Uterus (tissue), 4 donors: ENCODE measurements around the gene STARD10. TPM values are rescaled to one million over a fixed set of nuclear protein-coding genes. Genes with fewer than 3 reads are reported as not detected.
A peak's percentile ranks its signal among the peaks of the same experiment; 100 is the strongest.

ENCODE experiments used
- DNase-seq, 2 donors: peaks; one replicate each; pipeline ENCODE4 v3.0.0-alpha.2; 2019 to 2020
- H3K27ac ChIP-seq, 2 donors: fragments of 200-600 bp; sonication (generic); 1 replicate in 1 of 2; 2 replicates in 1 of 2; pipeline ENCODE4 v1.5.1; 2016 to 2018
- H3K27me3 ChIP-seq, 2 donors: fragments of 200-600 bp; sonication (generic); one replicate each; pipeline ENCODE4 v1.5.1; 2018 to 2019; ENCODE audit warnings: control low read depth in 1 of 2
- H3K36me3 ChIP-seq, 2 donors: fragments of 200-600 bp; sonication (generic); one replicate each; pipeline ENCODE4 v1.5.1; 2019; ENCODE audit warnings: control low read depth in 1 of 2
- H3K4me1 ChIP-seq, 2 donors: fragments of 200-600 bp; sonication (generic); one replicate each; pipeline ENCODE4 v1.5.1; 2018 to 2019; ENCODE audit warnings: control low read depth in 1 of 2
- H3K4me3 ChIP-seq, 2 donors: fragments of 200-600 bp; sonication (generic); 1 replicate in 1 of 2; 2 replicates in 1 of 2; pipeline ENCODE4 v1.5.1; 2018 to 2019; ENCODE audit warnings: mild to moderate bottlenecking in 1 of 2
- H3K9me3 ChIP-seq, 2 donors: fragments of 200-600 bp; sonication (generic); one replicate each; pipeline ENCODE4 v1.5.1; 2019; ENCODE audit warnings: control low read depth in 1 of 2
- POLR2A ChIP-seq, 2 donors: fragments of 450-650 bp; IDR thresholded peaks; one replicate each; pipeline ENCODE4 v1.6.1; 2016; ENCODE audit warnings: antibody characterized with exemption in 2 of 2, mild to moderate bottlenecking in 1 of 2, moderate library complexity in 1 of 2
- intact Hi-C: fragments of 100-400 bp; cut with DNase I; formaldehyde crosslinking; loops from one replicate; pipeline ENCODE4 v1.15.1; 2023; ENCODE audit warnings: low total_unique reads
- total RNA-seq, 4 donors: library from RNA; depleted of rRNA in 3 of 4; stranded (reverse); fragments of >200 nt in 3 of 4; gene quantifications; one replicate each; pipeline versions ENCODE4 v1.1.0 to v1.2.4, GENCODE V29; 2014 to 2023
- TF ChIP-seq, protein P1 (sequence below), 4 experiments: fragments of 200-600 bp in 2 of 4; fragments of 450-650 bp in 2 of 4; sonication (generic) in 2 of 4; IDR thresholded peaks; one replicate each; pipeline ENCODE4 v1.5.1; 2016 to 2019; ENCODE audit warnings: antibody characterized with exemption in 4 of 4, mild to moderate bottlenecking in 2 of 4, moderate library complexity in 1 of 4
- donor health status: DM: yes; HTN: yes; CAD: no.

The STARD10 gene
- total RNA-seq, 4 donors from 2014 or later: 19.1 to 85.3 (median 53.0) TPM

DNA sequence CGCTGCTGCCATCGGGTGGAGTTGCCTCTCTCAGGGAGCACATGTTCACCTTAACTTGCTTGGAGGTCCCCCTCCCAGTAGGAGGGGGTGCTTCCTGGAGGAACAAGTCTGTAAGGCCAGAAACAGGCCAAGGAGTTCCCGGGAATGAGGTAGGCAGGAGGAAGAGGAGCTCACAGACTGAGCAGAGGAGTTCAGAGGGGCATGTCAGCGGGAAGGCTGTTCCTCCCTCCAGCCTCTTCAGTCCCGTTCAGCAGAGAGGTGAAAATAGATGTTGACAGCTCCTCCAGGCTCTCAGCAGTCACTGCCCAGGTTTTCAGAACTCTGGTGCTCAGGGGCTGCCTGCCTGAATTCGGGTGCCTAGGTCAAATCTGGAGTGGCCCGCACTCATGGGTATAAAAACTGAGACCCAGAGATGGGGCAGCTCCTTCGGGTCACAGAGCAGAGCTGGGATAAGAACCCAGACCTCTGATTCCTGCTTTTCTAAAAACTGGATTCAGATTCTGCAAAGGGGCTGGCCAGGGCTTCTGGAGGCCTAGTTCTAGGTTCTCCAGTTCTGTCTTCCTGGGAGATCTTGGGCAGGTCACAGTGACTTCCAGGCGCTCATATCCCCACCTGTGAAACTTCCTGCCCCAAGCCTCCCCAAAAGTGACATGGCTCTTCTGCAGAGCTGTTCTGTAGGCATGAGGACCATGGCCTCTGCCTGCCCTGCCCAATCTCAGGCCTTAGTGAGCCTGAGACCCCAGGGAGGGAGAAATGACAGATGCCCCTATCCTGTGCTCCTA, 38.6 kb upstream of the STARD10 start:
- intact Hi-C loops: loop anchor here (5.0 kb wide), 1 partner anchor 345 kb away; no protein-coding TSS in a partner anchor

DNA sequence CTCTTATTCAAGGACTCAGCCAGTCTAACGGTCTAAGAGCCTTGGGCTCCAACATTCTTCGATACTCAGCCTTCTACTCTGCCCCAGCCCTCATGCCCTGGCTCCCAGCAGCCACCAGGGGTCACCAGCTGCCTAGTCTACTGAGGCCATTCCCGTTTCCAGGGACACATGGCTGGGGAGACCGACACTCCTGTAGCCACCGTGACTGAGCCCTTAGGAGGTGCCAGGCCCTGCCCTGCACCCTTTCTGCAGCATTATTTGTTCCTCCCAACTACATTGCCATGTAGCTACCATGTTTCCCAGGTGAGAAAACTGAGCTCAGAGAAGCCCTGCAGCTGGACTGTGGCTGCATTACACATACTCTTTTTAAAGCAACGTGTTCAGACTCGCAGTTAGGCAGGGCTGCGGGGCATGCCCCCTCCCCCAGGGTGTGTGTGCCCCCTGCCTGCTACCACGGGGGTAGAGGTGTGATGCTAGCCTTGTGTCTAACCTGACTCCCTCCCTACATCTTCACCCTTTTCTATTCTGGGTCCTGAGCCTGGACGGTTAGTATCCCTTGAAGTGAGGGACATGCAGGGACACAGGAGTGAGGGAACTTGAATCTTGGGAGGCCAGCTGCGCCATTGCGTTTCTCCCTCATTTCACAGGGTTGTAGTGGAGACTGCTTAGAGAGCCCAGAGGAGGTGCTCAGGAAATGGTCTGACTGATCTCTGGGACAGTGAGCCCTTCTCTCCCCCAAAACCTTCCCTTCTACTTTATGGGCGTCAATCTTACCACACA, 37.9 kb upstream of the STARD10 start:
- H3K4me1 ChIP-seq: peaks cover 0 to 11% of the 10 kb centered on the region in 2 donors
- H3K36me3 ChIP-seq: no peaks in the 10 kb centered on the region
- no peak overlapping the region for H3K4me3 ChIP-seq
- intact Hi-C loops: loop anchor here (5.0 kb wide), 1 partner anchor 346 kb away; no protein-coding TSS in a partner anchor
- H3K27me3 ChIP-seq: no peaks in the 10 kb centered on the region
- H3K9me3 ChIP-seq: no peaks in the 10 kb centered on the region
- peak overlapping the region; percentile 76 for H3K27ac ChIP-seq
- peak; percentile 85 to 86 for DNase-seq
- TF ChIP-seq, protein P1, sequence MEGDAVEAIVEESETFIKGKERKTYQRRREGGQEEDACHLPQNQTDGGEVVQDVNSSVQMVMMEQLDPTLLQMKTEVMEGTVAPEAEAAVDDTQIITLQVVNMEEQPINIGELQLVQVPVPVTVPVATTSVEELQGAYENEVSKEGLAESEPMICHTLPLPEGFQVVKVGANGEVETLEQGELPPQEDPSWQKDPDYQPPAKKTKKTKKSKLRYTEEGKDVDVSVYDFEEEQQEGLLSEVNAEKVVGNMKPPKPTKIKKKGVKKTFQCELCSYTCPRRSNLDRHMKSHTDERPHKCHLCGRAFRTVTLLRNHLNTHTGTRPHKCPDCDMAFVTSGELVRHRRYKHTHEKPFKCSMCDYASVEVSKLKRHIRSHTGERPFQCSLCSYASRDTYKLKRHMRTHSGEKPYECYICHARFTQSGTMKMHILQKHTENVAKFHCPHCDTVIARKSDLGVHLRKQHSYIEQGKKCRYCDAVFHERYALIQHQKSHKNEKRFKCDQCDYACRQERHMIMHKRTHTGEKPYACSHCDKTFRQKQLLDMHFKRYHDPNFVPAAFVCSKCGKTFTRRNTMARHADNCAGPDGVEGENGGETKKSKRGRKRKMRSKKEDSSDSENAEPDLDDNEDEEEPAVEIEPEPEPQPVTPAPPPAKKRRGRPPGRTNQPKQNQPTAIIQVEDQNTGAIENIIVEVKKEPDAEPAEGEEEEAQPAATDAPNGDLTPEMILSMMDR (IDR thresholded peaks at IDR 0.05): peak; percentile 93 to 98 (median 96)
- TF ChIP-seq POLR2A (IDR thresholded peaks at IDR 0.05): peak in 1 of 2 donors; percentile 20

More for the DNA sequence above, 38.6 kb upstream of the STARD10 start:
- no peaks in the 10 kb centered on the region for H3K27me3 ChIP-seq
- peaks cover 0 to 11% of the 10 kb centered on the region in 2 donors for H3K4me1 ChIP-seq
- no peaks in the 10 kb centered on the region for H3K36me3 ChIP-seq
- peak in 1 of 2 donors; percentile 19 for DNase-seq
- no peaks in the 10 kb centered on the region for H3K9me3 ChIP-seq
- no peak for TF ChIP-seq POLR2A (IDR thresholded peaks at IDR 0.05)
- TF ChIP-seq, protein P1 (IDR thresholded peaks at IDR 0.05): no peak
- peak overlapping the region; percentile 76 for H3K27ac ChIP-seq
- no peak overlapping the region for H3K4me3 ChIP-seq

DNA sequence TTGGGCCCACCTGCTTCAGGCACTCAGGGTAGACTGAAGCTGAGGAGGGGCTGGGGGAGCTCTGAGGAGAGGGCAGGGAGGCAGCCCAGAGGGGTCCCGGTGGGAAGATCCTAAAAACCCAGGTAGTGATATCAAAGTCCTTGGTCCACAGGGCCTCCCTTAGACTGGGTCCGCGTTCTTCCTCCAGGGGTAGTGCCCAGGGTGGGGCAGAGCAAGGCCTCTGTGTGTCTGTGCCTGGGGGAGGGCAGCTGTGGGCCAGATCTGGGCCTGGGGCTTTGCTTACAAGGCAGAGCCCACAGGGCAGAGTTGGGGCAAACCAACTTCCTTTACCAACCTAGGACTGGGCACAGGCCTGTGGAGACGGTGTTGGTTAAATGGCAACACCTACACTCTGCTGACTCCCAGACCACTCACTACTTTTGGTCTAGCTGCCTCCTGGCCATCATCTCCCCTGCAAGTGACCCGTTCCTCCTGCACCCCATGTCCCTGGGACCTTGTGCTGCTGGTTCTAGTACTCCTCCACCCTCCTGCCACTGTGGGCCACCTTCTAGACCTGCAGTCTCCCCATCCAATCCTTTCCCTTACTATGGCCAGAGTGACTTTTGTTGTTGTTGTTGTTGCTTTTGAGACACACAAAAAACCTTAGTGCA, 36.2 kb upstream of the STARD10 start:
- Histone ChIP-seq H3K36me3 (no peaks in the 10 kb centered on the region), H3K4me3 (no peak overlapping the region), H3K4me1 (peaks cover 0 to 11% of the 10 kb centered on the region in 2 donors), H3K9me3 (no peaks in the 10 kb centered on the region), H3K27ac (no peak overlapping the region), H3K27me3 (no peaks in the 10 kb centered on the region)
- TF ChIP-seq, protein P1 (IDR thresholded peaks at IDR 0.05): no peak
- no peak for TF ChIP-seq POLR2A (IDR thresholded peaks at IDR 0.05)
- no peak for DNase-seq
- intact Hi-C loops: loop anchor here (5.0 kb wide), 1 partner anchor 347 kb away; no protein-coding TSS in a partner anchor

DNA sequence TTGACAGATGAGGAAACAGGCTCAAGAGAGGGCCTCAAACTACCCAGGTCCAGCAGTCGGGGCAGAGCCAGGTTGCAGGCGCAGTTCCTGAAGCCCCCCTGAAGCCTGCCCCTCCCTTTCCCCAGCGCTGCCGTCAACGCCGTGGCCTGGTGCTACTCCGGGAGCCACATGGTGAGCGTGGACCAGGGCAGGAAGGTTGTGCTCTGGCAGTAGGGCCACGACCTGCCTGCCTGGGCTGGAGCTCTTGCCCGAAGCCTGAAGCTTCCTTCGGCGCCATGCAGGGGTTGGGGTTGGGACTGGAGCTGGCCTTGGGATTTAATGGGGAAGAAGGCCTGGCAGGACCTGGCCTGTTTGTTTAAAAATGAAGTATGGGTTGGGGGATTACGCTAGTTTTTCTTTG, 35.3 kb upstream of the STARD10 start:
- DNase-seq: no peak
- no peaks in the 10 kb centered on the region for H3K9me3 ChIP-seq
- no peaks in the 10 kb centered on the region for H3K27me3 ChIP-seq
- H3K27ac ChIP-seq: no peak overlapping the region
- intact Hi-C loops: no loop called here
- no peak for TF ChIP-seq POLR2A (IDR thresholded peaks at IDR 0.05)
- TF ChIP-seq, protein P1 (IDR thresholded peaks at IDR 0.05): no peak
- H3K36me3 ChIP-seq: no peaks in the 10 kb centered on the region
- H3K4me3 ChIP-seq: no peak overlapping the region
- peaks cover 0 to 8% of the 10 kb centered on the region in 2 donors for H3K4me1 ChIP-seq
